ENCODE data around the gene FKBP2.
"Not testable (repeated sequence)": the region's sequence is repeated elsewhere in the genome, so short reads cannot be mapped to it uniquely, and the experiment has no call there.

Gene FKBP2

GRCh38 chr11:64234647-64235379 is 6.1 kb upstream of the FKBP2 start:
- no peak for DNase-seq

GRCh38 chr11:64235437-64236161 is 5.3 kb upstream of the FKBP2 start:
- DNase-seq: no peak

GRCh38 chr11:64237484-64237951 is 3.4 kb upstream of the FKBP2 start:
- peak; percentile 90 for DNase-seq

GRCh38 chr11:64238076-64238475 is 2.8 kb upstream of the FKBP2 start:
- DNase-seq: no peak

GRCh38 chr11:64238999-64239398 is 1.9 kb upstream of the FKBP2 start:
- DNase-seq: no peak

GRCh38 chr11:64239662-64240434 is 1.0 kb upstream of the FKBP2 start:
- DNase-seq: no peak

- DNase-seq: peak; percentile 91
Observed at GRCh38 chr11:64241241-64241490, 271 bp downstream of the FKBP2 start.

GRCh38 chr11:64241491-64242374 is 838 bp downstream of the FKBP2 start:
- no peak for DNase-seq

GRCh38 chr11:64243236-64243854 is 2.5 kb downstream of the FKBP2 start:
- no peak for DNase-seq

GRCh38 chr11:64244107-64244506 is 3.2 kb downstream of the FKBP2 start:
- DNase-seq: no peak

- no peak for DNase-seq
Observed at GRCh38 chr11:64244966-64245365, 4.1 kb downstream of the FKBP2 start.

- DNase-seq: no peak
Observed at GRCh38 chr11:64245401-64245796, 4.5 kb downstream of the FKBP2 start.

- DNase-seq: peak; percentile 30
Observed at GRCh38 chr11:64245797-64246620, 5.1 kb downstream of the FKBP2 start.

- DNase-seq: not testable (repeated sequence)
Observed at GRCh38 chr11:64246621-64246870, 5.7 kb downstream of the FKBP2 start.

- peak; percentile 76 for DNase-seq
Observed at GRCh38 chr11:64246871-64247728, 6.2 kb downstream of the FKBP2 start, which contains the start of gene PPP1R14B. PPP1R14B (minus strand) TSS chr11:64246943; CDS start chr11:64246673, 270 bp downstream.

GRCh38 chr11:64247729-64248531 is 7.0 kb downstream of the FKBP2 start:
- no peak for DNase-seq

- DNase-seq: no peak
Observed at GRCh38 chr11:64248578-64248977, 7.7 kb downstream of the FKBP2 start.

GRCh38 chr11:64249038-64249437 is 8.1 kb downstream of the FKBP2 start:
- no peak for DNase-seq

GRCh38 chr11:64249563-64250414 is 8.9 kb downstream of the FKBP2 start:
- DNase-seq: no peak
